ENCODE measurements around the gene MON2.

Gene MON2

DNA sequence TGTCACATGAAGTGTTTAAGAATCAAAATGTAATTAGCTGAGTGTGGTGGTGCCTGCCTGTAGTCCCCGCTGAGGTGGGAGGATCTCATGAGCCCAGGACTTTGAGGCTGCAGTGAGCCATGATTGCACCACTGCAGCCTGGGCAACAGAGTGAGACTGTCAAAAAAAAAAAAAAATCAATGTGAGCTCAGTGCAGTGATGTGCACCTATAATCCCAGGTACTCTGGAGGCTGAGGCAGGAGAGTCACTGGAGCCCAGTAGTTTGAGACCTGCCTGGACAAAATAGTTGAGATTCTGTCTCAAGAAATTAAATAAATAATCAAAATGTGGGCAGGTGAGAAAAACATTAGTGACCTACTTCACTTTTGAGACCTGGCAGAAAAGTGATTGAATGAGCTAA lies 140.0 kb downstream of the MON2 start:
- no peak for DNase-seq (ENCODE audit: low spot score)

DNA sequence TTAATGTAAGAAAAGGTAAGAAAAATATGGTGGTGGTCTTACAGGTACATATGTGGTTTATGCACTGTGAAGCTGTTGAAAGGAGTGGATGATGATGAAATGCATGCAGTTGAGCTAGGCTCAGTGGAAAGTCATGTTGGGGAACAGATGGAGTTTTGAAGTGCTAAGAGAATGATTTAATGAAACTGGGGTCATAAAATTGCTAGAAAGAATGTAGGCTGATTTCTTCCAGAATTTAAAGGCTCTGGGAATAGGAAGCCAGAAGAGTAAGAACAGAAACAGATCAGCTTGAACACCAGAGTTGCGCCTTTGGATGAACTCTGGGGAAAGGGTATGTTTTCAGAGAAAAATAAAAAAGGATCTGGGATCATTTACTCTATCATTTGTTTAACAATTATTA lies 146.5 kb downstream of the MON2 start:
- no peak for DNase-seq (ENCODE audit: low spot score)

DNA sequence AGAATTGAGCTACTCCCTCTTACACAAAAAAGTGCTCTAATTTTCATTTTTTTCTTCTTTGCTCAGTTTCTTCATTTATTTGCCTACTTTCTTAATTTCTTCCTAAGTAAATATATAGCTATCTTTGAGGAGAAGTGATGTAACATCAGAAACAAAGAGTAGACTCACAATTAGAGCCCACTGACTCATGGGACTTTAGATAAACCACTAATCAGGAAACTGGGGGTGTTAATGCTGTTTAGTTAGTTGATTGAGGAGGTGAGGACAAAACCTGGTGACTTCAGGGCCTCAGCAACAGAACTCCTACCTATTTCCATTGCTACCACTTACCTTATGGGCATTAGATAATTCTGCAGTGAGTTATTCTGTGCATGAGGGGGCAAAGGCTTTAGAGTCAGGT lies 151.7 kb downstream of the MON2 start:
- DNase-seq (ENCODE audit: low spot score) = no peak

DNA sequence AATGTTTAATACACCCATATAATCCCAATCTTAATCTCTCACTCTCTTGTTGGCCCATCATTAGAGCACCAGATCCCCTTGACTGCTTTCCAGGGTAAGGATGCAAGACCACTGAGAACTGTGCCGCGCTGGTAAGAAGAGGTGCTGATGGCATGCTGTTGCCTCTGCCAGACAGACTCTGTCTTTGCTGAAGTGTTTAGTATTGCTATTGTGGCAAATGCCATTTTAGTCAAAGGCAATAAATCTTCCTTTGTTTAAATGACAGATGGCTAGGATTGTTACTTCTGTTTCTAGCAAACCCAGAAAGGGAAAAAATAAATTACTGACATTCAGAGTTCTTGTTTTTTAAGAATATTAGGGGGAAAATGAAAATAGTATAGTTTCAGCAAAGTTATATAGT lies 152.3 kb downstream of the MON2 start:
- DNase-seq (ENCODE audit: low spot score) = no peak

DNA sequence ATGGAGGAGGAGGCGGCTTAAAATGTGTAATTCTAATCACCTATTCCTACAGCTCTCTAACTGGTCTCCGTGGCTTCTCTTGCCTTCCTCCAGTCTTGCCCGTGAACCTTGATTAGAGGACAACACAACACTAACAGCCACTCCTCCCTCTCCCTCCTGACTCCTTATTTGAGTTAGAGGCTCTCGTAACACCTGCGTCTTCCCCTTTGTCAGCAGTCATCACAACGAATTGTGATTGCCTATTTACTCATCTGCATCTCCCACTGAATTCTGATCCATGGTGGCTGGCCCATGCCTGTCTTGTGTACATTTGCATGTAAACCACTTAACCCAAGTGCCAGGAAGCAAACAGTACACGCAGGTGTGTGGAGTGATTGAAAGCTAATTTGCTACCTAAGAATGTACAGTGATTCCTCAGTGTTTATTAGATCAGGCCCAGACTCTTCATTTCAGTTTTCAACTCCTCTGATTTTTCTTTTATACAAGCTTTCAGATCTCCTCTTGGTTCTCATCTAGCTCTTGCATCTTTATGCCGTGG lies 154.5 kb downstream of the MON2 start:
- DNase-seq (ENCODE audit: low spot score) = no peak

DNA sequence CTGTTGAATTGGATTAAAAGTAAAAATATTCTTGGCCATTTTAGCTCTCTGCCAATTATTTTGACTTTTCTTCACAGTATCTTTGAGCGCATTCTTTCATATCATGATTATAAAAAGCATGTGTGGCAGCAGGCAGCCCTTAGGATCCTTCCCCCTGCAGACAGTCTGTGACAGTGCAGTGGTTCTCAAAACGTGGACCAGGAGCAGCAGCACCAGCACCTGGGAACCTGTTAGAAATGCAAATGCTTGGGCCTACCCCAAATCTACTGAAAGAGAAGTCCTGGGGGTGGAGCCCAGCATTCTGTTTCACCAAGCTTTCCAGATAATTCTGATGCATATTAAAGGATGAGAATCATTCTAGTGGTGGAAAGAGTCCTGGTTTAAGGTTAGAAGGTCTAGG lies 155.6 kb downstream of the MON2 start:
- DNase-seq (ENCODE audit: low spot score) = no peak

DNA sequence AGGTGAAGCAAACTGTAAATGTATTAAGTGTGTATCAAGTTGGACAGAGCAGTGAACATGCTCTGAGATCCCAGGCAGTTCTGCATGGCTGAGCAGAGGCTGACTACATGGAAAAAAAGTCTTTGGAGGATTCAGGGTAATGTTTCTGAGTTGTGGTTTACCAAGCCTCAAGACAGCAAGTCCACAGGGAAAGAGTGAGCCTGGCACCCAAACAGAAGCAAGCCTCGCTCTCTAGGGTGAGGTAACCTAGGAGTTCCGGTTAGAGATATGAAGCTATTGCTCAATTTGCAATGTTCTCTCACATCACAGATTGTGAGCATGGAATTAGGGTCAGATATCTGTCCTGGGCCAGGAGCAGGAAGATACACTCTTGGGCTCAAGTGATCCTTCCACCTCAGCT lies 158.6 kb downstream of the MON2 start:
- DNase-seq (ENCODE audit: low spot score) = no peak

DNA sequence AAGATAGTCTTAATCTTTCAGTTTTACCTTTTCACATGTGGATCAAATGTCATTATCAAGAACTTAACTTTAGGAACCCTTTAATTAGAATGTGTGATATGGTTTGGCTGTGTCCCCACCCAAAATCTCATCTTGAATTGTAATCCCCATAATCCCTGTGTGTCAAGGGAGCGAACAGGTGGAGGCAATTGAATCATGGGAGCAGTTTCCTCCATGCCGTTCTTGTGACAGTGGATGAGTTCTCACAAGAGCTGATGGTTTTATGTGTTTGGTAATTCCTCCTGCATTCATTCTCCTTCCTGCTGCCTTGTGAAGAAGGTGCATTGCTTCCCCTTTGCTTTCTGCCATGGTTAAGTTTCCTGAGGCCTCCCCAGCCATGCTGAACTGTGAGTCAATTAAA lies 160.6 kb downstream of the MON2 start:
- no peak for DNase-seq (ENCODE audit: low spot score)

DNA sequence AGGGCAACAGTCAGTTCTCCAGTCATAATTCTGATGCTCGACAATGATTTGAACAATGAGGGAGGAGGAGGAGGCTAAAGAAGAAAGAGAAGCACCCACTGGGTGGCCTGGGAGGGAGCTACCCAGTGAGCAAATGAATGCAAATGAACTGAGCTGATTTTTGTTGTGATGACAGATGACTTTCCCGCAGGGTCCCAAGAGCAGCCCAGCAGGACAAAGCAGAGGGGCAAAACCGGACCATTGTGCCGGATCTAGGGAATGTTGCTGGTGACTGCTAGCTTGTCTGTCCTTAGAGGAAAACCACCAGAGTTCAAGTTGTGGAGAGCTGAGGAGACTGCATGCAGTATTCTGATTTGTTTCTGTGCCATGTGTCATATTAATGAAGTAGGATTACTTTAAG lies 162.8 kb downstream of the MON2 start:
- DNase-seq (ENCODE audit: low spot score) = no peak

DNA sequence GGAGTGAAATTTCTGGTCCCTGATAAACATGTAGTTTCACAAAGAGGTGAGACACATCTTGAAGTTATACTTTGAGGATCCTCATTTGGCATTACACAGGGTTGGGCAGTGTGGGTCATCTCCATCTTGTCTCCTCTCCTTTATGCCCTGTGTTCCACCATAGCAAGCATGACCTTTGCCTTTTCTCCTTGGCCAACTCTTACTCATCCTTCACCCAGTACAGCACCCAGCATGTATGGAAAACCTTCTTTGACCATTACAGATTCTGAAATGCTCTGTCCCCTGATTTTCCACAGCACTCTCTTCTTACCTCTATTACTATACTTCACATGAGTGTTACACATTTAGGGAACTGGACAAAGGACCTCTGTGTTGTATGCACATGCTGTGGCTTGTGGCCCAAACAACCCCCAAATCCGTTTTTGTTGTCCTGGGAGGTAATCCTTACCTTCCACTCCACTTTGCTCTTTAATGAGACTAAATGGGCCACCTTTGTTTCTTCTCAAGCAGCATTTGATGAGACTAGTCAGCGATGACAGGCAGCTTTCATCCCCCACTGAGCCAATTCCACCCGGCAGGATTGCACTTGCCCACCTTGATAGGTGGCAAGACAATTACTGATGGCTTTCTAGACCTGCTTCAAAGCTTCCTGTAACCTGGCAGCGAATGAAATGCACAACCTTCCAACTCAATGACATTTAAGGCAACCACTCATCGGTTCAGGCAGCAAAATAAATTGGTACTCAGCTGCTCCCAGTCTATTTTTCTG lies 163.5 kb downstream of the MON2 start:
- no peak for DNase-seq (ENCODE audit: low spot score)

DNA sequence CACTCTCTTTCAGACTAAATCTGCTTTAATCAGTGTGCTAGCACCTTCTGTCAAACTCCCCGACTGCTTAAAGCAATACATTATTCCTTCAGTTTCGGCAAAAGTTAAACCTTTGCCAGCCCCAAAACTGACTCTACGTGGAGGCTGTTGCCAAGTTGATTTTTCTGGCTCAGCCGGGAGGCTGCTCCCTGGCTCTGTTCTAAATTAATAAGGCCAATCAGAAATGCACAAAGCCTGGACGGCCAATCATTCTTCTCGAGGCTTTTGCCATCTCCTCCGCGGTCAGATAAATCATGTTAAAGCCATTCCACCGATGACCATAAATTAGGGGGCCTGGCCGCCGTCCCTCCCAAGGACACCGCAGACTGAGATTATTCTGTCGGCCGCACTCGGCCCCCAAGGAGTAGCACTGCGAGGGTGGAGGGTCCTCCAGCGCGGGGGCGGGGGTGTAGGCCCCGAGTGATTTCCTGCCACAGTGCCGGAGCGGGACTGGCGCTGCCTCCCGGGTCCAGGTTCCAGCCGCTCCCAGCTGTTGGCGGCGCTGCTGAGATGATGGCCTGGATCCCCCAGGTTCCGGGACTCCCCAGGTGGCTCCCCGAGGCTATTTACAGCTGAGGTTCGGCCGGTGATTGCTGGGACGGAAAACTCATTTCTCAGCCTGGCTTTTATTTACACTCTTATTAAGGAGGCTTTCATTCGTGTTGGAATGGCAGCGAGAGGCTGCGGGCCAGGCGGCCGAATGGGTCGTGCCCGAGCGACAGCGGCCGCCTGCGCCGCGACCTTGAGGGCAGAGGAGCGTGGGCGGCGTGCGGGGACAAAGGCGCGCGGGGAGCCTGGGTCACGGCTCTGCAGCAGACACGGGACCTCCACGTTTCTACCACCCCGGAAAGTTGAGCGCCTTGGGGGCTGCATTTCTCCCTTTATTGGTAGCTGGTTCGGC lies 165.1 kb downstream of the MON2 start:
- peak; percentile 37 for DNase-seq (ENCODE audit: low spot score)

DNA sequence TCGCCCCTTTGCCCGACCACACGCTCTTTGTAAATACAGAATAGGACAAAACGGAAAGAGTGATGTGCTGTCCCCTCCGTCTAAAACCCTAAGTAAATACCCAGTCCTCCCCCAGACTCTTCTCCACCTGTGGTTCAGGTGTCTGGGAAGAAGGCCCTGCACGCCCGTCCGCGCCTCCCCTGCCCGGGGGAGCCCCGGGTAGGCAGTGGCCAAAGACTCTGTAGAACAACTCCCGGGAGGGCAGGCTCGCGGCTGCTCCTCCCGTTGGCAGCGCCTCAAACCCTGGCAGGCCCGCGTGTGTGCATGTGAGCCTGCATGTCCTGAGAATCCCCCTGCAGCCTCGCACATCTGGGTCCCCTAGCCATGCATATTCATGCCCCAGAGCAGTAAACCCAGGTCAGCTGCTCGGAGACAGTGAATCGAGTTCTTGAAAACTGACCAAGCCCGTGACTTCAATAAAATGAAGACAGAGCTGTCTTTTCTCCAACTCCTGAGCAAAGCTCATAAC lies 165.8 kb downstream of the MON2 start:
- DNase-seq (ENCODE audit: low spot score) = peak; percentile 36

DNA sequence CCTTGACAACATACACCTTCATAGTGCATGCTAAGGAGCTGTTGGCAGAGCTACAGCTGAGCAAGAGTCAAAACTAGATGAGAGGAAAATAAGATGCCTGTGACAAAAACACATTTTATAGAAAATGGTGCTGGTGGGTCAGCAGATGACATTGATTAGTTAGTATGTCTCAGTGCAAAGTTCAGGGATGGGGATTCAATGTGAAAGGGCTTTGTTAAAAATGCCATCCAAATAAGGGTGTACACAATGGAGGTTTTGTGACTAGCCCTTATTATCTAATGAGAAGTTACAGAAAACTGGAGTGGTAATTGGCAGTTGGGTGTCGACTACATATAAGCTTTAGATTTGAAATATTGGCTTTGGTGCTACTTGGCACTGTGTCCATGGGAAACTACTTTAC lies 169.0 kb downstream of the MON2 start:
- no peak for DNase-seq (ENCODE audit: low spot score)

DNA sequence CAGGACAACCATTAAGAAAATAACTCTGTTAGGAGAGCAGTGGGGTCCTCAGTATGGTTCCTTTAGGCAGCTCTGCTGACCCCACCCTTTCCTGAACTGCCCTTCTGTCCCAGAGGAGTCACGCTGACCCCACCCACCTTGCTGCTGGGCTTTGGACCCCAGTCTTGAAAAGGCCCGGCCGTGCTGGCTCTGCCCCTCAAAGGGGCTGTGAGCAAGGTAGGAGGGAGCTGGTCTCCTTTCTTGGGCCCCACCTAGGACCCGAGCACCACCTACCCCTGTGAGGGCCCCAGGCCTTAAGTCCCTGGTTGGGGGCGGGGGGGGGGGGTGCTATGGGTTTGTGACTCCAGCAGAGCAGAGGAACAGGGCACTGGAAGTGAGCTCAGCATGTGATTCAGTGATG lies 171.1 kb downstream of the MON2 start:
- no peak for DNase-seq (ENCODE audit: low spot score)

DNA sequence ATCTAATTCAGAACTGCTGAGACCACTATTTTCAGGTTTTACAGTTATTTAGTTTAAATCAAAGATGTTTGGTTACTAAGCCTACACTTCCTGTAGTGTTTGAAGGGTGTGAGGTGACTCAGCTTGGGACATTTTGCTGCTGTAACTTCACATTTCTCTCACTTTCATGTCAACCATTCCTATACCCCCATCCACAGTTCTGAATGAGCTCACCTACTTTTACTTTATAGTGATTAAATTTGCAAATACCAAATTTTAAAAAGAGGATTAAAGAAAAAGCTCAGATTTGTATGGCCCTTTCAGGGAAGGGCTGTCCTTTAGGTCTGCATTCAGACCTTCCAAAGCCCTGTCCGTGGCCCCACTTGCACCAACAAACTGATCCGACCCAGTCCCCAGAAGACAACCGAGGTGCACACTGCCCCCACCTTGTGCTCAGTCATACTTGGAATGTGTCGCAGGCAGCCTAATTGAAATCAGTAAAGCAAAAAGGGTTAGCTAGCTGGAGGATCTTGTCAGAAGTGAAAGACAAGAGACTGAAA lies 174.4 kb downstream of the MON2 start:
- no peak for DNase-seq (ENCODE audit: low spot score)

DNA sequence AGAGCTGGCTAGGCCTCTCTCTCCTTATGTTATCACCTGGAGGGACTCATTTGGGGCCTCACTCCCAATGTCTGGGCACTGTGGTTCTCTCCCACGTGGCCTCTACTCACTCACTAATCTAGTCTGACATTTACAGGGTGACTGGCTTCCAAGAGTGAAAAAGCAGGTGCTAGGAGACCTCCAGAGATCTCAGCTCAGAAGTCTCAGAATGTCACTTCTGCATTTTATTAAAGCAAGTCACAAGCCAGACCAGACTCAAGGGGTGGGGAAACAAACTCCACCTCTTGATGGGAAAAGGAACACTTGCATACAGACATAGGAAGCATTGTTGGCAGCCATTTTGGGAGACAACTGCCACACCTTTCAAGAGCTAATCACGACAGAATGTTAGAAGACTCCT lies 175.9 kb downstream of the MON2 start:
- no peak for DNase-seq (ENCODE audit: low spot score)

DNA sequence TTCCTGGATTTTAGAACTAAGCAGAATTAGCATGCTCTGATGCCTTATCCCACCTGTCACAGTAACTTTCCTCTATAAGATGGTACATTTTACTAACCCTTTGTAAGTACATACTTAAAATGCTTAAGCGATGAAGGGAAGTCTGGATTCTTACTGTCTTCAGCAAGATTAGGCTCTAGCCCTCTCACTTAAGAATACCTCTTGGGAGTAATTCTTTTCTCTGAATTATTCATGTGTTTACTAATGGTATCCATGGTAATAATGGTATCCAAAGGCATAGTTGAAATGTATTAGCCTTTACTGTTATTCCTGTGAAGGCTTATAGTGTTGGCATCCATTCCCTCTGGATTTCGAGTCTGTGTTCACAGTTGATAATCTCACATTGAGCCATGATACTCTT lies 176.9 kb downstream of the MON2 start:
- DNase-seq (ENCODE audit: low spot score) = no peak

DNA sequence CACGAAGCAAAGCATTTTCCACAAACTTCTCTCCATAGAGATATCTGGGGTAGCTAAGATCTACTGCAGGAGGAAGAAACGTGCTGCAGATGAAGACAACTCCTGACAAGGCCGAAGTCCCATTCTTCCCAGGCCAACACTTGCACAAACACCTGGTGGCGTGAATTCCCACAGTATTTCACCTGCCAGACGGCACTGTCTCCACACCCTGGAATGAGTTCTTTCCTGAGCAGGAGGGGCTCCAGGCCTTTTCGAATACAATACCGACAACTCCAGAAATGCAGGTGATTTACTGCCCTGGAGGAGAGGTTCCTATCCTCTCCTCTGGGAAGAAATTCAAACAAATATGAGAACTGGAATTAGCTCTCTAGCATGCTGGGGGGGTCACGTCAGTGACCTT lies 179.9 kb downstream of the MON2 start:
- no peak for DNase-seq (ENCODE audit: low spot score)

DNA sequence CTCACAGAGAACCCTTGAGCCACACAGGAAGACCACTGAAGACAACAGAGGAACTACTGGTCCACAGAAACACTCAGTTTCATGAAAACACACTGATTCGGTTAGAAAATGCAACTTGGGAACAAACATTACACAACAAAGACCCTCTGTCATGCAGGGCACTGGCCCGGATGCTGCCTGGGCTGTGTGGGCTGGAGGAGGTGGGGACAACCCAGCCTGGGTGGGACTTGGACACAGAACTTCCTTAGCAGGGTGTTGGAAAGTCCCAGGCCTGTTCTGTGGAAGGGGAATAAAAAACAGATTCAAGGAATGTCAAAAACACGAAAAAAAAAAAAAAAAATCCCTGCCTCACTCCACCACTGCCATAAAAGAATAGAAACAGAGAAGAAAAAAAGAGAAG lies 181.0 kb downstream of the MON2 start:
- DNase-seq (ENCODE audit: low spot score) = no peak

DNA sequence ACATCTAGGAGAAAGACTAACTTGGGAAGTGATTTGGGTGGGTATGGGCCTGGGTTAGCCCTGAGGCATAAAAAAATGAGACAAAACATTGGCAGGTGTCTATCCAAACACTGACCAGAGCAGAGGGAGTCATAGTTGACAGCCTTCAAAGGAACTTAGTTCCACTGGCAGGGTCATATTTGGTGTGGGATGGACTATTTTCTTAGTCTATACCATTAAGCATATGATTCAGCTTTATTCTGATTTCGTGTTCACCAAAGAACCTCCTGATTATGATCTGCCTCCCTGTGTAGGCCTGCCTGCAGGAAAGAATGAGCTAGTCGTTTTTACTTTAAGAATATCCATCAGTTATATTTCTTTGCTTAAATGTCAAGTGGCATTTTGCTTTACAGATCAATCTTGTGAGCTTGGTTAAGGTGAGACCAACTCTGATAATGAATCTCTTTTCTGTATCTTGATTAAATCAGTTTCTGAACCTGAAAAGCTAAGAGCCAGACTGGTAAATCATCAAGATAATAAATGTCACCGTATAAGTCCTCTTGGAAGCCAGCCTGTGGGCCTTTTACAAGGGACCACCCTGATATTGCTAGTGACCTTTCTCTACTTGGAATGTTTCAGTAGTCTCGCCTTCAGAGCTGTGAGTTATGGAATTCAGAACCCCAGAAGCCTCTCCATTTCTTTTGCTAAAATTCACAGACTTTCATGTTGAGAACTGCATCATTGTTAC lies 182.9 kb downstream of the MON2 start:
- DNase-seq (ENCODE audit: low spot score) = no peak

Data from D341Med (cell line).